Stimulated activated CD4-positive, alpha-beta T cell treated with anti-CD3 and anti-CD28 coated beads, Interleukin-1b, Interleukin-23, amount 100 ng/mL, for 1 hour (primary cell): Measurements from ENCODE around the gene SH2D6.
"Not testable (repeated sequence)": the region's sequence is repeated elsewhere in the genome, so short reads cannot be mapped to it uniquely, and the experiment has no call there.

Experiments
- DNase-seq, 2 donors: peaks; one replicate each; pipeline ENCODE4 v3.0.0-alpha.2; 2020; ENCODE audit warnings: low read depth in 2 of 2

The SH2D6 gene

GRCh38 chr2:85439025-85439472, 20.5 kb downstream of the SH2D6 start:
- DNase-seq = no peak

GRCh38 chr2:85439569-85439968, 21.1 kb downstream of the SH2D6 start:
- not testable (repeated sequence) for DNase-seq

GRCh38 chr2:85439986-85440385, 21.5 kb downstream of the SH2D6 start:
- DNase-seq = no peak

DNA sequence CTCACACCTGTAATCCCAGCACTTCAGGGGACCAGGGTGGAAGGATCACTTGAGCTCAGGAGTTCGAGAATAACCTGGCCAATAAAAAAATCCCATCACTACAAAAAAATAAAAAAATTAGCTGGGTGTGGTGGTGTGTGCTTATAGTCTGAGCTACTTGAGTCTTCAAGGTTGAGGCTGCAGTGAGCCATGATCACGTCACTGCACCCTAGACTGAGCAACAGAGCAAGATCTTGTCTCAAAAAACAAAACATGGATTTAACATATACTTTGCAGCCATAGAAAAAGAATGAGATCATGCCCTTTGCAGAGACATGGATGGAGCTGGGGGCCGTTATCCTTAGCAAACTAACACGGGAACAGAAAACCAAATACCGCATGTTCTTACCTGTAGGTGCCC, 22.2 kb downstream of the SH2D6 start:
- no peak for DNase-seq

DNA sequence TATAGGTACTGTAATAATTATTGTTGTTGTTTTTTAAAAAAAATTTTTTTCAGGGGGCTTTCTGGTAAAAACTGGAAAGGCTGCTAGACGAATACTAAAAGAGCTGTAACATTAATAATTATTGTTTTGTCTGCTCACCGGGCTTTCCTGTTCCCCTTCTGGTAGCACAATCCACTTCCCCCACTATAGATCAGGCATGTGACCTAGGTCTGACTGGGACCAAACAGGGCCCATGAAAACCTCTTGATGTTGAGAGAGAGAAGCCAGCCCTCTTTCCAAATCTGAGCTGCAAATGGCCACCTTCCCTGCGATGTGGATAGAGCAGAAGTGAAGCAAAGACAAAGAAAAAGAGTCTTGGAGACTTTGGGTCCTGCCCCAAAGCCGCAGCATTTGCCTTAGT, 23.4 kb downstream of the SH2D6 start:
- DNase-seq = no peak

DNA sequence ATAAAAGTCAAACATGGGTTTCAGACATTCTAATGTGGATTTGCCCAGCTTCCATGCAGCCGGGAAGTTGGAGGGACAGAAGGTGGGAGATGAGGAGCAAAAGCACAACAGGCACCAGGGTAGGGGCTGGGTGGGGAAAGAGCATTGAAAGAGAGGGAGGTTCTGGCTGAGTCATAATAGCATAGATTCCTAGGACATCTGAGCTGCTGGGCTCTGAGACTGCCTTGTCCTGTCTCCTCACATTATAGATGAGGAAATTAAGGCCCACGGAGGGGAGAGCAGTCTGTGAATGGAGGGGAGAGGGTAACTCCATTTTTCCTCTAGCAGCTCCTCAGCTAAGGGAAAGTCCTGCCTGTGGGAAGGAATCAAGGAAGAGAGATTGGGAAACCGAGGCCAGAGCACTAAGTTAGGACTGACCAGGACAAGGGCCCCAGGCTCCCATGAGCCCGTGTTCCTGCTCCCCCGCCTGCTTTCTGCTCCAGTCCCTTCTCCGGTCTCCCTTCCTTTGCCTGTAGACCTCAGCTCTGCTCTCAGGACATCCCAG, 26.2 kb downstream of the SH2D6 start:
- DNase-seq = no peak

DNA sequence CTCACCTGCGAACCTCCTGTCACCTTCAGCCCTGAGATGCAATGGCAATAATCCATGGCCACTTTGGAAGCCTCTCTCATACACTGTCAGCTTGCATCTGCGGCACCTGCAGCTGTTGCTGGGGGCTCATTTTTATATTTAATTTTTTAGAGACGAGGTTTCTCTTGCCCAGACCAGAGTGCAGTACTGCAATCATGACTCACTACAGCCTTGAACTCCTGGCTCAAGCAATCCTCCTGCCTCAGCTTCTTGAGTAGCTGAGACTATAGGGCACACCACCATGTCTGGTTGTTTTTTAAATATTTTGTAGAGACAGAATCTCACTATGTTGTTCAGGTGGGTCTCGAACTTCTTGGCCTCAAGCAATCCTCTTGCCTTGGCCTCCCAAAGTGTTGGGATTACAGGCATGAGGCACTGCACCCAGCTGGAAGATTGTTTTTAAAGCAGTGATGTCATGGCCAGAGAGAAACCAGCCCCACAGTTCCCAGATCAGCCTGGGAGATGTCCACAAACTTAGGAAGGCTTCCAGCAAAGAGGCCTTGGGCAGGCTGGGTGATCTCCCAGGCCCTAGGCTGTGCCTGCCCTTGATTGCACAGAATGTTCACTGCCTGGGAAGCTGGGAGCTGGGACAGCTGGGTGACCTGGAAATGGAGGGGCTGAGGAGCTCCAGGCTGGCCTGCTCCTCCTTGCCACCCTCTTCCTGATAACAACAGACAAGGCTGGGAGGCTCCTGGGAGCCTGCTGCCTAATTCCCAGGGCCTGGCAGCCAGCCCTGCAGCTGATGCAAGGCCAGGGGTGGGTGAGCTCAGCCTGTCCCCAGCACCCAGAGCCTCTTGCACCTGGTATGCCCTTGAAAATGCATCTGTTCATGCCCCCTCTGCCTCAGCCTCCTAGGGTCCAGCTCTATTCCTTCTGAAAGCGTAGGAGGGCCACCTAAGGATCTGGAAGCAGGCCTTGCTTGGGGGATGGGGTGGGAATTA, 27.1 kb downstream of the SH2D6 start:
- DNase-seq = no peak

GRCh38 chr2:85446296-85447221, 28.0 kb downstream of the SH2D6 start:
- no peak for DNase-seq

DNA sequence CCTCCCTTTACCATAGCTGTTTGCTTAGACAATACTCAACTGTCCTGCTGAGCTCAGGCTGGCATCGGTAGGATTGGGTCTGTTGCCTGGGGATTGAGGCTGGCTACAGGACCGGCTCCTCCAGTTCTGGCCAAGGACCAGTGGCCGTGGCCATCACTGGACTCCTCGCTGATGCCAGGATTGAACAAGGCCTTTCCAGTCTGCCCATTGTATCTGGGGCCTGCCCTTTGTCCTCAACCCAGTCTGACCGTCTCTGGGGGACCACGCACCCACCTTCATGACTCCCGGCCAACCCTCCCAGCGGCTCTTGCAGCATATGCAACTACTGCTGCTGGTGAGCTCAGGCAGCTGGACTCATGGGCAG, 28.7 kb downstream of the SH2D6 start:
- DNase-seq = no peak

DNA sequence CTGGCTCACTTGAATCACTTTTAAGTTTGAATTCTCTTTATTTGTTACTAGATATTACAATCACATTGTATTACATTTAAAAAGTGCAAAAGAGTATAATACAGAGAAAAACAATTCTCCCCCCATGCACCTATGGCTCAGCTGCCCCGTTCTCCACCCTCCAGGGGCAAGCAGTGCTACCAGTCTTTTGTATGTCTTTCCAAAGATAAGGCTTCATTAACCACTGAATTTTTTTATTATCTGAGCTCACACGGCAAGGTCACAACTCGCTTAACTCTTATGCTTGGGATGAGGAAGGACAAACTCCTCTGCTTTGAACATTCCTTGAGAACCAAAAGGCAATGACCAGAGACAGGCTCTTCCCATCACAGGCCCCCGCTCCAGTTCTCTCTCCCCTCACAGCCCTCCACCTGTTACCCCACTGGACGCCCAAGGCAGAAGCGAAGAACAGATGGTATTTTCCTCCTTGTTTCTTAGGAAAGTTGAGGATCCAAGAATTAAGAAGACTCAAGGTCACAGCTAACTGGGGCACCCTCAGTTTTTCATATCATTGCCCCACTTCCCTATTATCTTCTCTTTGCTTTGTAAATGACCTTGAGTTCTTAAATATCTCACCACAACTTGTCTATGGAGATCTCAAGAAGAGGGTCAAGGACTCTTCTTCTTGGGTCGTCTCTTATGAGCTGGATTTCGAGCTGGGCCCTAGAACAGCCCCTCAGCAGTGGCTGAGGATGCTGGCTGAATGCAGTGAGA, 30.1 kb downstream of the SH2D6 start:
- no peak for DNase-seq

GRCh38 chr2:85449214-85449588, 30.7 kb downstream of the SH2D6 start:
- no peak for DNase-seq

DNA sequence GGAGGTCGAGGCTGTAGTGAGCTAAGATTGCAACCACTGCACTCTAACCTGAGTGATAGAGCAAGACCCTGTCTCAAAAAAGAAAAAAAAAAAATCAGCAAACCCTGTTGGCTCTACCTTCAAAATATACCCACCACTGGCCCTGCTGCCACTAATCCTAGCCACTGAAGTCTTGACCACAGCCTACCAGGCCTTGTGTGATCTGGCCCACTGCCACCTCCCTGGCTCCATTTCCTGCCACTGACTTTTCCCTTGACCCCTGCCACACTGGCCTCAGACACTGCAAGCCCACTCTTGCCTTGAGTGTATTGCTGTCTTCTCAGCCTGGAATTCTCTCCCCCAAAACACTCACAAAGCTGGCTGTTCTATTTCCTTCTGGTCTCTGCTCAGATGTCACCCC, 33.7 kb downstream of the SH2D6 start:
- no peak for DNase-seq

GRCh38 chr2:85453571-85453970, 35.1 kb downstream of the SH2D6 start:
- DNase-seq = no peak

DNA sequence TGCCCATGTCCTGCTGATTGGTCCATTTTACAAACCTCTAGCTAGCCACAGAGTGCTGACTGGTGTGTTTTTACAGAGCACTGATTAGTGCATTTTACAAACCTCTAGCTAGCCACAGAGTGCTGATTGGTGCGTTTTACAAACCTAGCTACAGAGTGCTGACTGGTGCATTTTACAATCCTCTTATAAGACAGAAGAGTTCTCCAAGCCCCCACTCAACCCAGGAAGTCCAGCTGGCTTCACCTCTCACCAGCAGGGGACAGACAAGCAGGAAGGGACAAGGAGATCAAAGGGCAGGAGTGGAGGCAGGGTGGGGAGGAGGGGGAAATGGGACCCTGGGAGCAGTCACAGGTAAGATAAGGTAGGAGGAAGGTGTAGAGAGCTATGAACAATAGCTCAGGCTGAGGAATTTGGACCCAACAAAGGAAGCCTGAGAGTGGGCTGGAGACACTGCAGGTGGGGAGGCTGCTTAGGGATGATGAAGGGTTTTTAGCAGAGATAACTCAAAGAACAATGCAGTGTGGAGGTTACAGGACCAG, 37.1 kb downstream of the SH2D6 start:
- DNase-seq = no peak

DNA sequence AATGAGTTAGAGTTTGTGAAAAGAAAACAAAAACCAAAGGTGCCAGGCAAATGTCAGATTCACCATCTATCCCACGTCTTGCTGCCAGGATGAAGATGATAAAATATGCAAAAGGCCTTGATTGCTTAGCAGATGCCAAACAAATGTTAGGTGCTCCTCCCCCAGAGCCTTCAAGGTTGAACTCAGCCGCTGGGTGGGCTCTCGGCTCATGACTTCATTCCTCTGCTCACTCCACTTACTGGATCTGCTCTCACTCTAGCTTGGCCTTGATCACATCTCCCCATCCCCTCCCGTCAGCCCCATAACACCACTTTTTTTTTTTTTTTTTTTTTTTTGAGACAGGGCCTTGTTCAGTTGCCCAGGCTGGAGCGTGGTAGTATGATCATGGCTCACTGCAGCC, 38.5 kb downstream of the SH2D6 start:
- DNase-seq = no peak

GRCh38 chr2:85457877-85458316, 39.4 kb downstream of the SH2D6 start:
- no peak for DNase-seq

- DNase-seq = no peak
These were observed 40.4 kb downstream of the SH2D6 start for GRCh38 chr2:85458601-85459563.

- no peak for DNase-seq
These were observed 41.3 kb downstream of the SH2D6 start for GRCh38 chr2:85459771-85460170.

GRCh38 chr2:85462322-85462721, 43.8 kb downstream of the SH2D6 start:
- DNase-seq = no peak

- no peak for DNase-seq
These were observed 49.7 kb downstream of the SH2D6 start for GRCh38 chr2:85468096-85468703.
